Activated T-cell treated with anti-CD3 and anti-CD28 coated beads for 48 hours (primary cell): ENCODE measurements around the gene MIA2.
"Not testable (repeated sequence)": the region's sequence is repeated elsewhere in the genome, so short reads cannot be mapped to it uniquely, and the experiment has no call there.

Experiments
- DNase-seq: peaks from one replicate; pipeline ENCODE4 v3.0.0-alpha.2; 2020; ENCODE audit warnings: low read depth

The MIA2 gene

GRCh38 chr14:39233680-39234326 is at the start of gene MIA2:
Gene MIA2, plus strand, starts transcription at chr14:39233915. Its CDS starts 200 bp downstream, at chr14:39234115.
- DNase-seq, result no peak

- DNase-seq, result no peak
Observed at GRCh38 chr14:39184628-39185255, 49.0 kb upstream of the MIA2 start.

- no peak for DNase-seq
Observed at GRCh38 chr14:39185256-39186049, 48.3 kb upstream of the MIA2 start.

- DNase-seq, result no peak
Observed at GRCh38 chr14:39186941-39187525, 46.7 kb upstream of the MIA2 start.

GRCh38 chr14:39203659-39204606 is 29.8 kb upstream of the MIA2 start:
- no peak for DNase-seq

- DNase-seq, result not testable (repeated sequence)
Observed at GRCh38 chr14:39207430-39207829, 26.3 kb upstream of the MIA2 start.

GRCh38 chr14:39211109-39211741 is 22.5 kb upstream of the MIA2 start:
- no peak for DNase-seq

- DNase-seq, result no peak
Observed at GRCh38 chr14:39212034-39212433, 21.7 kb upstream of the MIA2 start.

GRCh38 chr14:39212693-39213092 is 21.0 kb upstream of the MIA2 start:
- no peak for DNase-seq

- DNase-seq, result no peak
Observed at GRCh38 chr14:39217214-39217879, 16.4 kb upstream of the MIA2 start.

GRCh38 chr14:39218171-39218769 is 15.4 kb upstream of the MIA2 start:
- DNase-seq, result no peak

GRCh38 chr14:39219075-39219499 is 14.6 kb upstream of the MIA2 start:
- no peak for DNase-seq

GRCh38 chr14:39220473-39220872 is 13.2 kb upstream of the MIA2 start:
- DNase-seq, result not testable (repeated sequence)

- DNase-seq, result no peak
Observed at GRCh38 chr14:39228044-39228443, 5.7 kb upstream of the MIA2 start.

GRCh38 chr14:39228509-39229221 is 5.0 kb upstream of the MIA2 start:
- peak; percentile 18 for DNase-seq

- DNase-seq, result peak; percentile 40
Observed at GRCh38 chr14:39229222-39229543, 4.5 kb upstream of the MIA2 start.

GRCh38 chr14:39229601-39230110 is 4.1 kb upstream of the MIA2 start:
- no peak for DNase-seq

GRCh38 chr14:39230416-39231035 is 3.2 kb upstream of the MIA2 start:
- DNase-seq, result no peak
